ENCODE data around the gene SHD.
"Not testable (repeated sequence)": the region's sequence is repeated elsewhere in the genome, so short reads cannot be mapped to it uniquely, and the experiment has no call there.

Gene SHD

DNA sequence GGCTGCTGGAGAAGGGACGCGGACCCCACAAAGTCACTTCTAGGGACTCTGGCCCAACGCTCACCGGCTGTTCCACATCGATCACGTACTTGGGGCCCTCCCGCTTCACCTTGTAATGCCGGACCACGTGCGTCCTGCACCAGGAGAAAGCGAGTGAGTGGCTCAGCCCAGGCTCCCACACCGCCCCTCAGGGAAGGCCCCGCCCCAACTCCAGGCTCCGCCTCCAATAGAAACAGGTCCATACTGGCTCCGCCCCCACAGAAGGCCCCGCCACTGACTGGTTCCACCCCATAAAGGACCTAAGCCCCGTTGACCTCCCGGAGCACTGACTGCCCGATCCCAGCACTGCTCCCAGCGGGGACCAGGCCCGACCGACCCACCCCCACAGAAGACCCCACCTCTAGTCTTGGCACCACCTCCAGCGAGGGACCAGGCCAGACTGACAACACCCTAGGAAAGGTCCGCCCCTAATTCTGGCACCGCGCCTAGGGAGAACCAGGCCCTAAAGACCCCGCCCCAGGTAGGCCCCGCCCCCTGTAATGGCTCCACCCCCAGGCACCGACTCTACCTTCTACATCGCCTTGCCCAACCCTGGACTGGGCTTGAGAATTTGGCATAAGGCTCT lies 48.3 kb downstream of the SHD start:
- no peak for DNase-seq (ENCODE audit: low read depth)

DNA sequence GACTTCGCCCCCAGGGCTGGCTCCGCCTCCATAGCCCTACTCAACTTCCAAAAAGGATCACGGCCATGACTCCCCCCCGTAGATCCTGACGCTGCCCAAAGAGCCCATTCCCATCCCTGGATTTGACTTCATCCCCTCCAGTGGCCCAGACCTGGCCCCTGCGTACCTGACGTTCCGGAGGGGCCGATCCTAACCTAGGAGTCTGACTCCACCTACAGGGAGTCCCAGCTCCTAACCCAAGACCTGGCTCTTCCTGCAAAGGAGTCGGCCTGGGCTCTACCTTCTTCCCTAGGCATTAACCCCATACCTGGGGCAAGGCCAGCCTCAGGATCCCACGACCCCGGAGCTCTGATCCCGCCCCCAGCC lies 48.8 kb downstream of the SHD start:
- no peak for DNase-seq (ENCODE audit: low read depth)

DNA sequence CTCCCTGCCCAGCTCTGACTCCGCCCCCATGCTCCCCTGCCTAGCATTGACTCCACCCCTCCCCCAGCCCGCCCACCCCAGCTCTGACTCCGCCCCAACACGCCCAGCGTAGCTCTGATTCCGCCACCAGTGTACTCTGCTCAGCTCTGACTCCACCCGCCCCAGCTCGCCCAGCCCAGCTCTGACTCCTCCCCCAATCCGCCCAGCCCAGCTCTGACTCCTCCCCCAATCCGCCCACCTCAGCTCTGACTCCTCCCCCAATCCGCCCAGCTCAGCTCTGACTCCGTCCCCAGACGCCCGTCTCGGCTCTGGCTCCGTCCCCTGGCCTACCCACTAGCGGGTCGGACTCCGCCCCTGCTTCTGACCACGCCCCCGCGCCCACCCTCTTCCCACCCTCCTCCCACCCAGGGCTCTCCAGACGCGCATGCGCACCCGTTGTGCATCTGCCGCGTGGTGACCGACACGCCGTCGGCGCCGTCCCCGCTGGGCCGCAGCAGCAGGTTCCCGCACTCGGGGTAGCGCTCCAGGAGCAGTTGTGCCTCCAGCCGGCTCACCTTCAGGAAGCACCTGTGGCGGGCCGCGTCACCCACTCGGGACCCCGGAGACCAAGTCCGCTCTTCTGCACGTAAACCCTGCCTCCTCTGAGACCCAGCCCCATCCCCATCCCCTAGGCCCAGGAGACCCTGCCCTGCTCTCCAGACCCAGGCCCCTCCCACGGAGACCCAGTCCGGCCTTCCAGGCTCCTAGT lies 49.4 kb downstream of the SHD start:
- peak; percentile 96 for DNase-seq (ENCODE audit: low read depth)

DNA sequence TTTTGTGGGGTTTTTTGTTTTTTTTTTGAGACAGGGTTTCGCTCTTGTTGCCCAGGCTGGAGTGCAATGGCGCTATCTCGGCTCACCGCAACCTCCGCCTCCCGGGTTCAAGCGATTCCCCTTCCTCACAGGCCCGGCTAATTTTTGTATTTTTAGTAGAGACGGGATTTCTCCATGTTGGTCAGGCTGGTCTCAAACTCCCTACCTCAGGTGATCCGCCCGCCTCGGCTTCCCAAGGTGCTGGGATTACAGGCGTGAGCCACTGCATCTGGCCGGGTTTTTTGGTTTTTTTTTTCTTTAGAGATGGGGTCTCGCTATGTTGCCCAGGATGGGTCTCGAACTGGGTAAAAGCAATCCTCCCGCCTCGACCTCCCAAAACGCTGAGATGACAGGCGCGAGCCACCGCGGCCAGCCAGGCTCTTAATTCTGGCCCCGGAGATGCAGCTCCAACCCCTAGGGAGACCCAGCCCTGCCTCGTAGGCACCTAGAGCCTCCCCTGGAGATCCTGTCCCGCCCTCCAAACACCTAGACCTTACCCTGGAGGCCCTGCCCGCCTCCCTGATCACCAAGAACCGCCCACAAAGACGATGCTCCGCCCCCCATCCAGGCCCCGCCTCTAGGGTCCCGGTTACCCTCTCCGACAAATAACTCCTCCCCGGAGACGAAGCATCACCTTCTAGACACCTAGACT lies 50.1 kb downstream of the SHD start:
- DNase-seq (ENCODE audit: low read depth): not testable (repeated sequence)

- DNase-seq (ENCODE audit: low read depth): no peak
Observed at GRCh38 chr19:4329858-4330257, 50.8 kb downstream of the SHD start.

GRCh38 chr19:4334929-4335570 lies 56.0 kb downstream of the SHD start:
- no peak for DNase-seq (ENCODE audit: low read depth)

DNA sequence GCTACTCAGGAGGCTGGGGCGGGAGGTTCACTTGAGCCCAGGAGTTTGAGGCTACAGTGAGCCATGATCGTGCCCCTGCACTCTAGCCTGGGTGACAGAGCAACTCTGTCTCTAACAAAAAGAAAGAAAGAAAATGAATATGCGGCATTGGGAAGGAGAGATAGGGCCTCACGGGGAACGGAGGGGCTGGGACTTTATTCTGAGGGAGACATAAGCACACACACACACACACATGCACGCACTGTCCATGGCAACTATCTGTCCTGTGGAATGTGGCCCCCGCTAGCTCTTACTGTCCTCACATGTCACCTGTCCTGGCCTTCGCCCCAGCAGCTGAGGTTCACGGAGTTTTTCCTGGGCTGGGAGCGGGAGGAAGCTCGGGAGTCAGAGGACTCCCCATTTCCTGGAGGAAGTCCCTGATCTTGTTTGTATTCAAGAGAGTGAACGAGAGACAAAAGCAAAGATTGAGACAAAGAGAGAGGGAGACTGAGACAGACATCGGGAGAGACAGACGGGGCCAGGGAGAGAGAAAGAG lies 58.9 kb downstream of the SHD start:
- no peak for DNase-seq (ENCODE audit: low read depth)

- no peak for DNase-seq (ENCODE audit: low read depth)
Observed at GRCh38 chr19:4338441-4339355, 59.6 kb downstream of the SHD start, which contains the start of gene STAP2. TSS of gene STAP2 (minus strand) at chr19:4338827. CDS start at chr19:4338753, 74 bp downstream.

Measured in CMK (cell line).